ENCODE measurements around the gene MYDGF. TPM values are rescaled to one million over a fixed set of nuclear protein-coding genes. Genes with fewer than 3 reads are reported as not detected.
"Not testable (repeated sequence)": the region's sequence is repeated elsewhere in the genome, so short reads cannot be mapped to it uniquely, and the experiment has no call there.

The MYDGF gene
- total RNA-seq, 2 donors from 2014 or later = 26.3 to 36.6 TPM

- Histone ChIP-seq H3K27ac (no peak overlapping the region), H3K9me3 (no peaks in the 10 kb centered on the region), H3K36me3 (peaks cover 88% of the 10 kb centered on the region), H3K27me3 (no peaks in the 10 kb centered on the region), H3K4me1 (peaks cover 0 to 10% of the 10 kb centered on the region in 2 donors), H3K4me3 (no peak overlapping the region)
- TF ChIP-seq CTCF (IDR thresholded peaks at IDR 0.05) = no peak
- DNase-seq (ENCODE audit: low spot score) = no peak
Observed at GRCh38 chr19:4687396-4687795, 17.3 kb upstream of the MYDGF start.

- no peak for DNase-seq (ENCODE audit: low spot score)
- no peak overlapping the region for H3K27ac ChIP-seq
- H3K4me1 ChIP-seq = peaks cover 0 to 10% of the 10 kb centered on the region in 2 donors
- H3K27me3 ChIP-seq = no peaks in the 10 kb centered on the region
- peaks cover 86% of the 10 kb centered on the region for H3K36me3 ChIP-seq
- TF ChIP-seq CTCF (IDR thresholded peaks at IDR 0.05) = no peak
- H3K4me3 ChIP-seq = no peak overlapping the region
- no peaks in the 10 kb centered on the region for H3K9me3 ChIP-seq
Observed at GRCh38 chr19:4686700-4687099, 16.6 kb upstream of the MYDGF start.

GRCh38 chr19:4684312-4685095 is 14.4 kb upstream of the MYDGF start:
- H3K36me3 ChIP-seq = peaks cover 88% of the 10 kb centered on the region
- TF ChIP-seq CTCF (IDR thresholded peaks at IDR 0.05) = no peak
- no peaks in the 10 kb centered on the region for H3K9me3 ChIP-seq
- DNase-seq (ENCODE audit: low spot score) = no peak
- no peaks in the 10 kb centered on the region for H3K27me3 ChIP-seq
- peaks cover 0 to 10% of the 10 kb centered on the region in 2 donors for H3K4me1 ChIP-seq
- no peak overlapping the region for H3K27ac ChIP-seq
- no peak overlapping the region for H3K4me3 ChIP-seq

- peaks cover 0 to 8% of the 10 kb centered on the region in 2 donors for H3K4me1 ChIP-seq
- peaks cover 76% of the 10 kb centered on the region for H3K36me3 ChIP-seq
- H3K4me3 ChIP-seq = no peak overlapping the region
- no peaks in the 10 kb centered on the region for H3K27me3 ChIP-seq
- no peaks in the 10 kb centered on the region for H3K9me3 ChIP-seq
- no peak overlapping the region for H3K27ac ChIP-seq
- TF ChIP-seq CTCF (IDR thresholded peaks at IDR 0.05) = no peak
- DNase-seq (ENCODE audit: low spot score) = no peak
Observed at GRCh38 chr19:4682417-4683200, 12.5 kb upstream of the MYDGF start.

- H3K36me3 ChIP-seq = peaks cover 68% of the 10 kb centered on the region
- H3K4me1 ChIP-seq; DNase-seq (ENCODE audit: low spot score); H3K4me3 ChIP-seq; H3K27me3 ChIP-seq; H3K9me3 ChIP-seq; H3K27ac ChIP-seq: not testable (repeated sequence)
Observed at GRCh38 chr19:4680021-4680420, 9.9 kb upstream of the MYDGF start.

Data from right atrium auricular region (tissue), 2 donors.